Caco-2 (cell line): ENCODE results near the gene MOCS1. TPM values are rescaled to one million over a fixed set of nuclear protein-coding genes. Genes with fewer than 3 reads are reported as not detected.

Experiments
- BruUV-seq: library from RNA; stranded (reverse); fragments of 400-500 nt; replicated peaks from 2 replicates; lab custom pipeline; 2021; lab: Mats Ljungman, UMichigan
- CTCF ChIA-PET: fragments of 300-600 bp; sonication (Branson Sonifier 250); formaldehyde crosslinking; loops from one replicate; lab custom pipeline; 2022; ENCODE audit warnings: antibody characterized with exemption; lab: Charles Lee
- POLR2A ChIA-PET: fragments of 300-600 bp; sonication (Branson Sonifier 250); formaldehyde crosslinking; loops from one replicate; lab custom pipeline; 2022; ENCODE audit warnings: antibody characterized with exemption; lab: Charles Lee
- DNase-seq, 2 experiments: peaks; one replicate each; pipeline versions ENCODE4 v3.0.0 to v3.0.0-alpha.2; 2020 to 2022
- H3K27me3 ChIP-seq: replicated peaks from 2 replicates; pipeline ENCODE4 v1.6.0; 2011; ENCODE audit warnings: low read length; ENCODE audit not compliant: control insufficient read depth, insufficient read depth
- H3K36me3 ChIP-seq: 2 replicates; pipeline ENCODE4 v1.5.1; 2011; ENCODE audit warnings: low read length; ENCODE audit not compliant: control insufficient read depth, insufficient read depth
- H3K4me1 ChIP-seq: fragments of 250-450 bp; sonication (Bioruptor Pico); 2 replicates; pipeline ENCODE4 v1.5.1; 2020; ENCODE audit warnings: mild to moderate bottlenecking
- H3K4me3 ChIP-seq: 2 replicates; pipeline ENCODE4 v1.5.1; 2011; ENCODE audit warnings: low read depth, mild to moderate bottlenecking, control low read depth, low read length
- H3K9me3 ChIP-seq: fragments of 250-450 bp; sonication (Bioruptor Pico); 2 replicates; pipeline ENCODE4 v1.5.1; 2020; ENCODE audit warnings: mild to moderate bottlenecking, moderate library complexity
- H3K27ac Mint-ChIP-seq: one replicate; pipeline ENCODE4 v1.8.0; 2022; ENCODE audit warnings: mixed read lengths; ENCODE audit not compliant: unreplicated experiment
- H3K27me3 Mint-ChIP-seq: one replicate; pipeline ENCODE4 v1.8.0; 2022; ENCODE audit warnings: mixed read lengths; ENCODE audit not compliant: insufficient read depth, unreplicated experiment
- H3K36me3 Mint-ChIP-seq: one replicate; pipeline ENCODE4 v1.8.0; 2022; ENCODE audit warnings: mild to moderate bottlenecking, mixed read lengths; ENCODE audit not compliant: insufficient read depth, unreplicated experiment
- H3K4me1 Mint-ChIP-seq: one replicate; pipeline ENCODE4 v1.8.0; 2022; ENCODE audit warnings: low read depth, mixed read lengths; ENCODE audit not compliant: unreplicated experiment
- H3K4me3 Mint-ChIP-seq: one replicate; pipeline ENCODE4 v1.8.0; 2022; ENCODE audit warnings: mild to moderate bottlenecking, moderate library complexity, mixed read lengths; ENCODE audit not compliant: unreplicated experiment
- H3K9me3 Mint-ChIP-seq: one replicate; pipeline ENCODE4 v1.8.0; 2022; ENCODE audit warnings: mixed read lengths; ENCODE audit not compliant: unreplicated experiment
- intact Hi-C: fragments of 100-400 bp; cut with micrococcal nuclease; formaldehyde crosslinking; loops from one replicate; pipeline ENCODE4 v1.10.0; 2022; ENCODE audit not compliant: unreplicated experiment
- total RNA-seq: library from RNA; stranded (reverse); gene quantifications from 2 replicates; pipeline ENCODE4 v1.2.3, GENCODE V29; 2022
- TF ChIP-seq, protein P1 (sequence below), 2 experiments: fragments of 200-600 bp in 1 of 2; IDR thresholded peaks; 1 replicate in 1 of 2; 2 replicates in 1 of 2; pipeline versions ENCODE4 v1.5.1 to v1.8.0; 2011 to 2022; ENCODE audit warnings: antibody characterized with exemption in 1 of 2, control low read depth in 1 of 2, inconsistent platforms in 1 of 2, low read depth in 1 of 2, low read length in 1 of 2, mild to moderate bottlenecking in 1 of 2, moderate library complexity in 1 of 2; ENCODE audit not compliant: insufficient read depth in 1 of 2, severe bottlenecking in 1 of 2, unreplicated experiment in 1 of 2

Gene MOCS1
- total RNA-seq, 1 experiment from 2014 or later, result 44.7 TPM

DNA sequence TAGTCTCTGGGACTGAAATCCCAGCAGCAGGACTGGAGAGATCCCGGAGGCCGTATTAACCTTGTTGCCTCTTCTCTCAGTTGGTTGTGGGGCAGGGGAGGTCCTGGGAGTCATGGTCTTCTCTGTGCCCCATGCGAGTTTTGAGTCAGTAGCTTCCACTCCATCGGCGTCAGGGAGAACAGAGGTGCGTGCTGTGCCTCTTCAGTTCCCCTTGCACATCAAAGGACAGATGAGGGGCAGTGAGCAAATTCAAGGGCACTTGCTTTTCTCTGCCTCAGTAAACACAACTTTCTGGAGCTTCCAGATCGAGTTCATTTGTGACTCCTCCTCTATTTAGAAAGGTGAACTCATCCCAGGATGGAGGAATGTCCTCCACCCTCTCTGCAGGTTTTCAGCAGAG, 48.6 kb downstream of the MOCS1 start:
- POLR2A ChIA-PET, result no interaction called here
- no peak overlapping the region for H3K27ac Mint-ChIP-seq
- no peaks in the 10 kb centered on the region for H3K27me3 ChIP-seq

DNA sequence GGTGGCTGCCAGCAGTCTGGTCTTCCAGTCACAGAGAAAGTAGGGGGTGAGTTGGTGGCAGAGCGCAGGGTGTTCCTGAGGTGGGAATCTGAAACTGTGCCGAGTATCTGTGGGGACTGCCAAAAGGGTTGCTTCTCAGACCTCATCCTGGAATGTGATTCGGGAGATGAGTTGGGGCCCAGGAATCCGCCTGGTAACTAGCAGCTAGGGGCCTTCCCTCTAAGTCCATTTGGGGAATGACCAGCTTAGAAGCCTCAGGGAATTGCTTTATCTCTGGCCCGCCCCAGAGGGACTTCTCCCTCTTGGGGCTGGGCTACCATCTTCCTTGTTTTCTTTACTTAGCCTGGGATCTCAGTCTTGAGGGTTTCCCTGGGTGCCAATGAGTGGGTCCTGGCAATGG, 49.6 kb downstream of the MOCS1 start:
- H3K36me3 ChIP-seq, result no peaks in the 10 kb centered on the region
- Mint-ChIP-seq H3K27me3 (no peaks in the 10 kb centered on the region), H3K27ac (no peak overlapping the region), H3K9me3 (no peaks in the 10 kb centered on the region), H3K4me3 (no peak overlapping the region), H3K36me3 (no peaks in the 10 kb centered on the region), H3K4me1 (no peaks in the 10 kb centered on the region)
- H3K9me3 ChIP-seq, result no peaks in the 10 kb centered on the region
- no peak overlapping the region for H3K4me3 ChIP-seq
- intact Hi-C loops, result no loop called here
- TF ChIP-seq, protein P1, sequence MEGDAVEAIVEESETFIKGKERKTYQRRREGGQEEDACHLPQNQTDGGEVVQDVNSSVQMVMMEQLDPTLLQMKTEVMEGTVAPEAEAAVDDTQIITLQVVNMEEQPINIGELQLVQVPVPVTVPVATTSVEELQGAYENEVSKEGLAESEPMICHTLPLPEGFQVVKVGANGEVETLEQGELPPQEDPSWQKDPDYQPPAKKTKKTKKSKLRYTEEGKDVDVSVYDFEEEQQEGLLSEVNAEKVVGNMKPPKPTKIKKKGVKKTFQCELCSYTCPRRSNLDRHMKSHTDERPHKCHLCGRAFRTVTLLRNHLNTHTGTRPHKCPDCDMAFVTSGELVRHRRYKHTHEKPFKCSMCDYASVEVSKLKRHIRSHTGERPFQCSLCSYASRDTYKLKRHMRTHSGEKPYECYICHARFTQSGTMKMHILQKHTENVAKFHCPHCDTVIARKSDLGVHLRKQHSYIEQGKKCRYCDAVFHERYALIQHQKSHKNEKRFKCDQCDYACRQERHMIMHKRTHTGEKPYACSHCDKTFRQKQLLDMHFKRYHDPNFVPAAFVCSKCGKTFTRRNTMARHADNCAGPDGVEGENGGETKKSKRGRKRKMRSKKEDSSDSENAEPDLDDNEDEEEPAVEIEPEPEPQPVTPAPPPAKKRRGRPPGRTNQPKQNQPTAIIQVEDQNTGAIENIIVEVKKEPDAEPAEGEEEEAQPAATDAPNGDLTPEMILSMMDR (IDR thresholded peaks at IDR 0.05; ENCODE audit: insufficient read depth in 1 of 2, low read depth in 1 of 2, low read length in 1 of 2, severe bottlenecking in 1 of 2, unreplicated experiment in 1 of 2), result no peak
- no peaks in the 10 kb centered on the region for H3K27me3 ChIP-seq
- peaks cover 14% of the 10 kb centered on the region; the same call in 1 of the 2 replicates for H3K4me1 ChIP-seq
- no peak for DNase-seq
- ChIA-PET CTCF (no interaction called here), POLR2A (no interaction called here)
- no TSS peak for BruUV-seq

More for the DNA sequence above, 48.6 kb downstream of the MOCS1 start:
- Histone ChIP-seq H3K4me1 (peaks cover 14% of the 10 kb centered on the region; the same call in 1 of the 2 replicates), H3K36me3 (no peaks in the 10 kb centered on the region), H3K9me3 (no peaks in the 10 kb centered on the region), H3K4me3 (no peak overlapping the region)
- intact Hi-C loops, result no loop called here
- BruUV-seq, result no TSS peak
- no peak for DNase-seq
- no peaks in the 10 kb centered on the region for H3K9me3 Mint-ChIP-seq
- no peak overlapping the region for H3K4me3 Mint-ChIP-seq
- CTCF ChIA-PET, result no interaction called here
- H3K27me3 Mint-ChIP-seq, result no peaks in the 10 kb centered on the region
- no peaks in the 10 kb centered on the region for H3K36me3 Mint-ChIP-seq
- TF ChIP-seq, protein P1 (IDR thresholded peaks at IDR 0.05; ENCODE audit: insufficient read depth in 1 of 2, low read depth in 1 of 2, low read length in 1 of 2, severe bottlenecking in 1 of 2, unreplicated experiment in 1 of 2), result no peak
- no peaks in the 10 kb centered on the region for H3K4me1 Mint-ChIP-seq

- no peaks in the 10 kb centered on the region for H3K27me3 ChIP-seq
- peaks cover 6% of the 10 kb centered on the region; the same call in 1 of the 2 replicates for H3K4me1 ChIP-seq
- no peak overlapping the region for H3K4me3 ChIP-seq
- no peak for DNase-seq
- Mint-ChIP-seq H3K4me3 (no peak overlapping the region), H3K27ac (no peak overlapping the region), H3K36me3 (no peaks in the 10 kb centered on the region), H3K4me1 (no peaks in the 10 kb centered on the region), H3K27me3 (no peaks in the 10 kb centered on the region), H3K9me3 (no peaks in the 10 kb centered on the region)
- no peaks in the 10 kb centered on the region for H3K36me3 ChIP-seq
- intact Hi-C loops, result no loop called here
- POLR2A ChIA-PET, result no interaction called here
- H3K9me3 ChIP-seq, result no peaks in the 10 kb centered on the region
- TF ChIP-seq, protein P1 (IDR thresholded peaks at IDR 0.05; ENCODE audit: insufficient read depth in 1 of 2, low read depth in 1 of 2, low read length in 1 of 2, severe bottlenecking in 1 of 2, unreplicated experiment in 1 of 2), result no peak
- CTCF ChIA-PET, result interaction anchor here (0.6 kb wide), 1 partner anchor 8 kb away, joined by 3 read pairs; no protein-coding TSS in a partner anchor
- BruUV-seq, result no TSS peak
Observed at GRCh38 chr6:39882531-39882899, 51.7 kb downstream of the MOCS1 start.
